Natural killer cell (primary cell): Measurements from ENCODE around the gene SORBS2. TPM values are rescaled to one million over a fixed set of nuclear protein-coding genes. Genes with fewer than 3 reads are reported as not detected.

Experiments
- ATAC-seq, 3 donors: fragments of 150-1000 bp in 2 of 3; fragments of 200-7000 bp in 1 of 3; cut with Tn5 transposase; 1 replicate in 1 of 3; 2 replicates in 2 of 3; pipeline ENCODE4 v1.10.0; 2021; ENCODE audit warnings: mild to moderate bottlenecking in 2 of 3, moderate library complexity in 2 of 3
- DNase-seq, 2 donors: peaks; one replicate each; pipeline versions ENCODE4 v3.0.0 to v3.0.0-alpha.2; 2013 to 2021; ENCODE audit warnings: mixed read lengths in 1 of 2
- H3K27ac ChIP-seq: one replicate; pipeline ENCODE4 v1.5.1; 2013; ENCODE audit warnings: mild to moderate bottlenecking, low read length
- H3K27me3 ChIP-seq: one replicate; pipeline ENCODE4 v1.6.1; 2013; ENCODE audit warnings: low read length; ENCODE audit not compliant: control insufficient read depth, insufficient read depth
- H3K36me3 ChIP-seq: one replicate; pipeline ENCODE4 v1.6.1; 2013; ENCODE audit warnings: low read length; ENCODE audit not compliant: control insufficient read depth, insufficient read depth
- H3K4me1 ChIP-seq: one replicate; pipeline ENCODE4 v1.6.1; 2013; ENCODE audit warnings: low read length; ENCODE audit not compliant: control insufficient read depth, insufficient read depth
- H3K4me3 ChIP-seq: one replicate; pipeline ENCODE4 v1.5.1; 2013; ENCODE audit warnings: low read length
- H3K9me3 ChIP-seq: one replicate; pipeline ENCODE4 v1.6.1; 2013; ENCODE audit warnings: low read length; ENCODE audit not compliant: control insufficient read depth, insufficient read depth
- H3K27ac Mint-ChIP-seq, 2 donors: one replicate each; pipeline ENCODE4 v1.8.0; 2022; ENCODE audit warnings: mild to moderate bottlenecking in 2 of 2, mixed read lengths in 2 of 2, moderate library complexity in 1 of 2
- H3K27me3 Mint-ChIP-seq, 2 donors: one replicate each; pipeline ENCODE4 v1.8.0; 2022; ENCODE audit warnings: low read depth in 2 of 2, mixed read lengths in 2 of 2
- H3K36me3 Mint-ChIP-seq: one replicate; pipeline ENCODE4 v1.8.0; 2022; ENCODE audit warnings: mixed read lengths
- H3K4me1 Mint-ChIP-seq, 2 donors: one replicate each; pipeline ENCODE4 v1.8.0; 2022; ENCODE audit warnings: mixed read lengths in 2 of 2
- H3K4me3 Mint-ChIP-seq: one replicate; pipeline ENCODE4 v1.8.0; 2022; ENCODE audit warnings: mild to moderate bottlenecking, moderate library complexity, mixed read lengths
- H3K9me3 Mint-ChIP-seq, 2 donors: one replicate each; pipeline ENCODE4 v1.8.0; 2022; ENCODE audit warnings: mixed read lengths in 2 of 2
- WGBS: methylation state at CpG from one replicate; pipeline ENCODE4 v1.1.7; 2013; ENCODE audit warnings: missing lambda C conversion rate; ENCODE audit not compliant: insufficient coverage; 5-methylcytosine and 5-hydroxymethylcytosine counted together
- intact Hi-C: fragments of 100-400 bp; cut with micrococcal nuclease; formaldehyde crosslinking; loops from one replicate; pipeline ENCODE4 v1.14.2; 2022
- total RNA-seq, 4 donors: library from RNA; stranded (reverse); fragments of 120-200 nt in 1 of 4; gene quantifications; one replicate each; pipeline versions ENCODE4 v1.2.3 to v1.2.4, GENCODE V29; 2013 to 2022
- TF ChIP-seq, protein P1 (sequence below): fragments of 200-600 bp; IDR thresholded peaks from one replicate; pipeline ENCODE4 v1.8.0; 2022; ENCODE audit warnings: antibody characterized with exemption

SORBS2 gene
- total RNA-seq, 3 donors from 2014 or later (not counting 1 experiment from before 2014, with no cell fraction given) = 10.2 to 15.6 (median 13.5) TPM

DNA sequence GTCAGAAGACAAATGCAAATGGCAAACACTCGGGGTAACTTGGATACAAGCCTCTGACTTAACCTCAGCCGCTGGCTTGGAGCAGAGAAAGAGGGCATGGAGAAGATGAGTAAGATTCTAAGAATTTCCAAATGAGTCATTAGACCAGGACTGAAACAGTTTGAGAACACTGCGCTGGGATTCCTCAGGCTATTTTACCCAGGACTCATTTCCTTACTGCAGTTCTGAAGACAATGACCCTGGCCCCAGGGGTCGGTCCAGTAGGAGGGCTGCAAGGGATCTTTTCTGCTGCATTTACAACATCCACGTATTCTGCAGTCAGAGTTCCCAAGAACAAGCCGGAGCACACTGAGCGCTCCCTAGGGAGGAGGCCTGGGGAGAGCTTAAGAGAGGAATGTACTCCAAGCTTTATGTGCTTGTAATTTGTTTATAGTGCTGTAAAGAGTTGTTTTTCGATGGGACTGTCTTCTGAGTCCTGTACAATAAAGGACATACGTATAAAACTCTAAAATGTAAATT is 27.3 kb upstream of the SORBS2 start:
- Histone ChIP-seq H3K4me3 (no peak overlapping the region), H3K27ac (no peak overlapping the region), H3K36me3 (no peaks in the 10 kb centered on the region), H3K9me3 (no peaks in the 10 kb centered on the region), H3K27me3 (no peaks in the 10 kb centered on the region), H3K4me1 (no peaks in the 10 kb centered on the region)
- DNase-seq (no peak), ATAC-seq (no peak)
- intact Hi-C loops = no loop called here
- Mint-ChIP-seq H3K36me3 (no peaks in the 10 kb centered on the region), H3K4me1 (no peaks in the 10 kb centered on the region), H3K27me3 (peaks cover 3 to 7% of the 10 kb centered on the region in 2 donors), H3K4me3 (no peak overlapping the region), H3K27ac (no peak overlapping the region), H3K9me3 (peaks cover 0 to 3% of the 10 kb centered on the region in 2 donors)
- TF ChIP-seq, protein P1, sequence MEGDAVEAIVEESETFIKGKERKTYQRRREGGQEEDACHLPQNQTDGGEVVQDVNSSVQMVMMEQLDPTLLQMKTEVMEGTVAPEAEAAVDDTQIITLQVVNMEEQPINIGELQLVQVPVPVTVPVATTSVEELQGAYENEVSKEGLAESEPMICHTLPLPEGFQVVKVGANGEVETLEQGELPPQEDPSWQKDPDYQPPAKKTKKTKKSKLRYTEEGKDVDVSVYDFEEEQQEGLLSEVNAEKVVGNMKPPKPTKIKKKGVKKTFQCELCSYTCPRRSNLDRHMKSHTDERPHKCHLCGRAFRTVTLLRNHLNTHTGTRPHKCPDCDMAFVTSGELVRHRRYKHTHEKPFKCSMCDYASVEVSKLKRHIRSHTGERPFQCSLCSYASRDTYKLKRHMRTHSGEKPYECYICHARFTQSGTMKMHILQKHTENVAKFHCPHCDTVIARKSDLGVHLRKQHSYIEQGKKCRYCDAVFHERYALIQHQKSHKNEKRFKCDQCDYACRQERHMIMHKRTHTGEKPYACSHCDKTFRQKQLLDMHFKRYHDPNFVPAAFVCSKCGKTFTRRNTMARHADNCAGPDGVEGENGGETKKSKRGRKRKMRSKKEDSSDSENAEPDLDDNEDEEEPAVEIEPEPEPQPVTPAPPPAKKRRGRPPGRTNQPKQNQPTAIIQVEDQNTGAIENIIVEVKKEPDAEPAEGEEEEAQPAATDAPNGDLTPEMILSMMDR = no peak
- 87% methylated on average over 7 of the region's 9 CpGs for WGBS

GRCh38 chr4:185838514-185839193 is 26.7 kb upstream of the SORBS2 start:
- TF ChIP-seq, protein P1 = no peak
- 91% methylated on average over 11 of the region's 11 CpGs for WGBS

GRCh38 chr4:185838104-185838452 is 26.1 kb upstream of the SORBS2 start:
- DNase-seq (no peak), ATAC-seq (no peak)
- TF ChIP-seq, protein P1 = no peak
- no peak overlapping the region for H3K4me3 ChIP-seq
- peaks cover 0 to 7% of the 10 kb centered on the region in 2 donors for H3K27me3 Mint-ChIP-seq
- no peak overlapping the region for H3K27ac ChIP-seq
- 87% methylated on average over 7 of the region's 8 CpGs for WGBS
- H3K4me1 Mint-ChIP-seq = no peaks in the 10 kb centered on the region
- H3K4me3 Mint-ChIP-seq = no peak overlapping the region
- H3K9me3 ChIP-seq = no peaks in the 10 kb centered on the region
- H3K9me3 Mint-ChIP-seq = no peaks in the 10 kb centered on the region
- H3K27me3 ChIP-seq = no peaks in the 10 kb centered on the region
- no peaks in the 10 kb centered on the region for H3K36me3 Mint-ChIP-seq
- H3K27ac Mint-ChIP-seq = no peak overlapping the region
- no peaks in the 10 kb centered on the region for H3K36me3 ChIP-seq
- intact Hi-C loops = no loop called here
- H3K4me1 ChIP-seq = no peaks in the 10 kb centered on the region

More at GRCh38 chr4:185838514-185839193, 26.7 kb upstream of the SORBS2 start:
- H3K27ac Mint-ChIP-seq = no peak overlapping the region
- intact Hi-C loops = no loop called here
- H3K4me3 ChIP-seq = no peak overlapping the region
- no peaks in the 10 kb centered on the region for H3K36me3 Mint-ChIP-seq
- ATAC-seq (no peak), DNase-seq (no peak)
- H3K27ac ChIP-seq = no peak overlapping the region
- H3K9me3 ChIP-seq = no peaks in the 10 kb centered on the region
- no peaks in the 10 kb centered on the region for H3K9me3 Mint-ChIP-seq
- peaks cover 0 to 7% of the 10 kb centered on the region in 2 donors for H3K27me3 Mint-ChIP-seq
- no peaks in the 10 kb centered on the region for H3K4me1 Mint-ChIP-seq
- H3K4me1 ChIP-seq = no peaks in the 10 kb centered on the region
- H3K4me3 Mint-ChIP-seq = no peak overlapping the region
- no peaks in the 10 kb centered on the region for H3K36me3 ChIP-seq
- no peaks in the 10 kb centered on the region for H3K27me3 ChIP-seq
